HG03060 (cell line): ENCODE results near the gene EHF.
"Not testable (repeated sequence)": the region's sequence is repeated elsewhere in the genome, so short reads cannot be mapped to it uniquely, and the experiment has no call there.

ENCODE experiments used
- ATAC-seq: cut with Tn5 transposase; IDR thresholded peaks from one replicate; pipeline ENCODE4 v1.9.1; 2021; ENCODE audit warnings: low read depth, moderate number of reproducible peaks; ENCODE audit not compliant: unreplicated experiment

EHF gene

DNA sequence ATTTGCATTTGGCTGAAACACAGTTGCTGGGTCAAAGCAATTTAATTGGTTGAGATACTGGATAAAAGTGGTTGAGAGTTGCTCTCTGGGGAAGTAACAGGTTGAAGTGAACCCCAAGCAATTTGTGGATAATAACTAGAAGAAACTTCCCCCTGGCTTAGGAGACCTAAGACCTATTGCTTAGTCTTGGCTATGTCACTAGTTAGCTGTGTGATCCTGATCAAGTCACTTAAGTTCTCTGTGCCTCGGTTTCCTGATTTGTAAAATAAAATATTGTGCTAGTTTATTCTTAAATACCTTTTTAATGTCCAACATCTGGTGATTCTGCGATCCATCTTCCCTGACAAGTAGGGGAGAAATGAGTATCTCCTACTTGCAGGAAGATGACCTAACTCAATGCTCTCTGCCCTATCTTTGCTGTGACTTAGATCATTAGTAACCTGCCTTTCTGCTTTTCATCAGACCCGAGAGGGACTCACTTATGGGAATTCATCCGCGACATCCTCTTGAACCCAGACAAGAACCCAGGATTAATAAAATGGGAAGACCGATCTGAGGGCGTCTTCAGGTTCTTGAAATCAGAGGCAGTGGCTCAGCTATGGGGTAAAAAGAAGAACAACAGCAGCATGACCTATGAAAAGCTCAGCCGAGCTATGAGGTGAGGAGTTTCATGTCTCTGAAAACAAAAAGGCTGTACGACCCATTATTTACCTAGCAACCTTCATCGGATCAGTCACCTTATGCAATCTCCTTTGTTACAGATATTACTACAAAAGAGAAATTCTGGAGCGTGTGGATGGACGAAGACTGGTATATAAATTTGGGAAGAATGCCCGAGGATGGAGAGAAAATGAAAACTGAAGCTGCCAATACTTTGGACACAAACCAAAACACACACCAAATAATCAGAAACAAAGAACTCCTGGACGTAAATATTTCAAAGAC, 37.5 kb downstream of the EHF start:
- no peak for ATAC-seq

DNA sequence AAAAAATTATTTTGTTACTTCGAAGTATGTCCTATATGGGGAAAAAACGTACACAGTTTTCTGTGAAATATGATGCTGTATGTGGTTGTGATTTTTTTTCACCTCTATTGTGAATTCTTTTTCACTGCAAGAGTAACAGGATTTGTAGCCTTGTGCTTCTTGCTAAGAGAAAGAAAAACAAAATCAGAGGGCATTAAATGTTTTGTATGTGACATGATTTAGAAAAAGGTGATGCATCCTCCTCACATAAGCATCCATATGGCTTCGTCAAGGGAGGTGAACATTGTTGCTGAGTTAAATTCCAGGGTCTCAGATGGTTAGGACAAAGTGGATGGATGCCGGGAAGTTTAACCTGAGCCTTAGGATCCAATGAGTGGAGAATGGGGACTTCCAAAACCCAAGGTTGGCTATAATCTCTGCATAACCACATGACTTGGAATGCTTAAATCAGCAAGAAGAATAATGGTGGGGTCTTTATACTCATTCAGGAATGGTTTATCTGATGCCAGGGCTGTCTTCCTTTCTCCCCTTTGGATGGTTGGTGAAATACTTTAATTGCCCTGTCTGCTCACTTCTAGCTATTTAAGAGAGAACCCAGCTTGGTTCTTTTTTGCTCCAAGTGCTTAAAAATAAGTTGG, 38.3 kb downstream of the EHF start:
- ATAC-seq = no peak

DNA sequence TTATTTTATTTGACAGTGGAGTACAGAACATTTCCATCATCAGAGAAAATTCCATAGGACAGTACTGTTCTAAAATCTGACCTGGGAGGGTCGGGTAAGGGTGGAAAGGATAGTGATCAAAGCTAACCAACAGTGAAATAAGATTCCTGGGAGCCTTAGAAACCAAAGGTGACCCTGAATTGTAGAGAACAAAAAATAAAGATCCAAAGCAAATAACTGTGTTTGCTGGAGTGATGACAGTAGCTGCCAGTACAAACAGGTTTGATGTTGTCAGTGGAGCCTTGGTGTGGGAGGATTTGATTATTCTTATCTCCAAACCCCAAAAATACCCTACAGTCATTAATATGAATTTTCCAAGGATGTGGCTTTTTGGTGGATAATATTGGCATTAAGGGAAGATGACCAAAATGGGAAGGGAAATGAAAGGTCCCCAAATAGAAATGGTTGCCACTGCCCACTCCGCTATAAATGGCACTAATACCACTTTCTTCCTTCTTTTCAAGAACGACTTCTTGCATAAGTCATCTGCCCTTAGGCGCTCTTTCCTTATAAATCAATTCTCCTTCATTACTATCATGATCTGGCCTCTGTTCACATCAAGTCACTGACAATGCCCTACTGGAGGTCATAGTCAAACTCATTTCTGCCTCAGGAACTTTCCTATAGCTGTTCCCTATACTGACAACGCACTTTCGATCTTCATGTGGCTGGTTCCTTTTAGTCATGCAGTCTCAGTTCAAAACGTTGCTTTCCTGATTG, 44.4 kb downstream of the EHF start:
- no peak for ATAC-seq

DNA sequence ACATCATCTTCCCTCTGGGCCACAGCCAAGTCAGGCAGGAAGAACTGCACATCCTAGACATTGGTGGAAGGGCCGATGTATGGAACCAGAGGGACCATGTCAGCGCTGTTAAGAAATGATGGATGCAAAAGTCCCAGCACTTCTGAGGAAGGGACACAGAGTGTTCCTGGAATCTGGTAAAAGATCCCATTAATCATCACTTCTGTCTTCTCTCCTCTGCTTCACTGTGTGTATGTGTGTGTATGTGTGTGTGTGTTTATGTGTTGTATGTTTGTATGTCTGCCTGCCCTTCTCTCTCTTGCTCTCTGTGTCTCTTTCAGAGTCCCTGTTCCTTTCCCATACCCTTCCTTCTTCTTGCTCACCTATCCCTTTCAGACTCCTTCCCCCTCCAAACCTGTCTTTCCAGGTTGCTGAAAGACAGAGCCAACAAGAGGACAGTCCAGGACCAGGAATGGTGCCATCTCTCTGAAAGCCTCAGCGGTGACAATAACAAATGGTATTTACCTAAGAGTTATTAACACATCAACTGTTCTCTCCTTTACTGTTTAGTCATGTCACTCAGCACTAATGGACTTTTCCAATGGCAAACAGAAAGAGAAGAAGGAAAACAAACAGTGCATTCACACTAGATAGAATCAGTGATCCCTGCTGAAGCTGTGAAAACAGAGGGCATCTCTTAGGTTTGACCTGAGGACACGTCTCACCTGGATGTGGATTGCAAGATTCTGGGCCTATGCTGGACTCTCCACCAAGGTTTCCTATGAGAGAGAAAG, 47.1 kb downstream of the EHF start:
- no peak for ATAC-seq

DNA sequence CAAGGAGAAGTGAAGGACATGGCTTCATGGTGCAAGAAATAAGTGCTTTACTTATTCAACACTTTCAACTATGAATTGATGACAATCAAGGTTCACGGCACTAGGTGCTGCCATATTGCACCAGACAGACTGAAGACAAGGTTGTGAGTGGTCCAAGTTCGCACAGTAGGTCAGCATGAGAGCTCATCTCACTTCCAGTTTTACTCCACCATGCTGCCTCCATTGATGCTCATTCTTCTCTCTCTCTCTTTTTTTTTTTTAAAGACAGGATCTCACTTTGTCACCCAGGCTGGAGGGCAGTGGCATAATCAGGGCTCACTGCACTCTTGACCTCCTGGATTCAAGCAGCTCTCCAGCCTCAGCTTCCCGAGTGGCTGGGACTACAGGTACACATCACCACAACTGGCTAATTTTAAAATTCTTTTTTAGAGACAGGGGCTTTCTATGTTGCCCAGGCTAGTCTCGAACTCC, 47.7 kb downstream of the EHF start:
- ATAC-seq = no peak

DNA sequence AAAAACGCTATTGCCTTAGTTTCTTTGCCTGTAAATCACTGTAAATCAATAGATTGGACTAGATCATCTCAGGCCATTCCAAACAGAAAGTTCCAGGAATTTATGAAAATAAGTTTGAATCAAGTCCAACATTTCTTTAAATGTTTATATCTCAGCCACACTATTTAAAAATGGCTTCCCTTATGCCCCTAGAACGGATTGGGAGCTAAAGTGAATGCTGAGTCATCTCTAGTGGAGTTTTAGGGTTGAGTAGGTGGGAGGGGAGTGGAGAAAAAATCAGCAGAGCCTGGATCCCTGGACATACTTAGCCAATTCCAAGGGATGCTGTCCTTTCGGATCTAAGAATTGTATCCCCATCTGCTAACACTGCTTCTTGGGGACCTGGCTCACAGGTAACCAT, 48.6 kb downstream of the EHF start:
- ATAC-seq = no peak

DNA sequence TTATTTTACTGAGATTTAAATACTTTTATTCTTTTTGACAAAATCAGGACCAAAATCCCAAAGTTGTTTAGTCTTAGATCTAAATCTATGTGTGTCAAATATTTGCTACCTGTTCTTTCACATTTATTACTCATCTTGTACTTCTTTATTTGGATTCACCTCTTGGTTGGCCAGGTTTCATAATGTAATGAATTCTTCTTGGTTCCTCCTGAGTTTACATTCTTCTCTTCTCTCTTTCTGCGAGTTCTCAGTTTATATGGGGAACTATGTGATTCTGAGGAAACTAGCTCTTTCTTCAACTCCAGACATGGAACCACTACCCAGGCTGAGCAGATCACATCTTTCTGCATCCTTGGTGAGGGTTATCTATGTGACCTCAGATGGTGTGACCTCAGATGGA, 50.2 kb downstream of the EHF start:
- ATAC-seq = no peak

DNA sequence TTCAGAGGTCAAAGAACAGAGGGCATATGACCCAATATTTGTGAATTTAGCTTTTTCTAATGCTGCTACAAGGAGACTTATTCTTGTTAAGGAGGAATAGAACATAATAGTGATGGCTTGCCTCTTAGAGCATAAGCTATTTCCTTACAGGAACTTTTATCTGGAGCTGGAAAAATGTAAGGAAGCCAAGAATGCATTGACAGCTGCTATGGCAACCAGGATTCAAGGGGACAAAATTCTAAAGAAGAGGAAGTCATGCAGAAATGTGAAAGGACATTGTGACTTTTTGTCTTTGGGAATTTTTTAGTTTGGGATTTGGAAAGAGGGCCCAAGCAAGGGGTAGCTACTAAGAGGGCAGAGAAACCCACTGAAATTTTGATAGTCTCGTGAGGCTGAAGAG, 51.1 kb downstream of the EHF start:
- ATAC-seq = no peak

DNA sequence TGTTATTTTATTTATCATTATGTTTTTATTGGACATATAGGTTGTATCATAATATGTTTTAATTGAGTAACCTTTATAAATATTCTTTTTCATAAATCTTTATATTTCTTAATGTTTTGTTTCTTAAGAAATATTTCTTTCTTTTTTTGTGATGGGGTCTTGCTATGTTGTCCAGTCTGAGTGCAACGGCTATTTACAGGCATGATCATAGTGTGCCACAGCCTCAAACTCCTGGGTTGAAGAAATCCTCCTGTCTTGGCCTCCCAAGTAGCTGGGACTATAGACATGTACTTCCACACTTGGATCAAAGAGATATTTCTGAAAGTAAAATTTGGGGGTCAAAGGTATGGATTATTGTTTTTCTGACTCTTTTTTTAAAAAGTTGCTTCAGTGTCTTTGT, 53.1 kb downstream of the EHF start:
- no peak for ATAC-seq

DNA sequence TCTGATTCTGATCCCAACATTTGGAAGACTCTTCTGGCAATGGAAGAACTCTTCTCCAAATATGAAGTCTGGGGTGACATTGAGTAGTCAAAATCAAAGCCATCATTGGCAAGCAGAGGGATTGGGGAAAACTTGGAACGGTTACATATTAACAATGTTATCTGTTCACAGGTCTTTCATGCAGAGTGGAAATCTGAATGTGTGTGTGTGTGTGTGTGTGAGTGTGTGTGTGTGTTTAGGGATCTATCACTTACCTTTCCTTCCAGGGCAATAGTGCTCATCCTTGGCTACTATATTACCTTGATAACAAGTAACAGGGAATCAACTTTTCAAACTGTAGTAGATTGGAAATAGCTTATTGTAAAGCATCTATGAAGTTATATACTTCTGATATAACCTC, 55.3 kb downstream of the EHF start:
- ATAC-seq = no peak

DNA sequence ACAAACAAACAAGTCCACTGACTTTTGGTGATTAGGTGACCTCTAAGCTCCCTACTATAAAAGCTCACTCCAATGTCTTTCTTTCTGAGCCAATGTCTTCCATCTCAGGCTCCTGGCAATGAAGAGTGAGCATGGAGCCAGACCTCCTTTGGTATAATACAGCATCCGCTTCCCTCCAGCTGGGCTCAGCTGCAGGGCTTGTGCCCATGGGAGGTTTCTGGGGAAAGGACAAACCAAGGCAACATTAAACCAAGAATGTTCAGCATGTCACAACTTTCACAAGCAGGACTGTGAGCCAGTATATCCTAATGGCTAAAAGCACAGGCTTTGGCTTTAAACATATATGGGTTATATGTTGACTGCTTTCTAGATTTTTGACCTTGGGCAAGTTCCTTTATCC, 58.8 kb downstream of the EHF start:
- no peak for ATAC-seq

DNA sequence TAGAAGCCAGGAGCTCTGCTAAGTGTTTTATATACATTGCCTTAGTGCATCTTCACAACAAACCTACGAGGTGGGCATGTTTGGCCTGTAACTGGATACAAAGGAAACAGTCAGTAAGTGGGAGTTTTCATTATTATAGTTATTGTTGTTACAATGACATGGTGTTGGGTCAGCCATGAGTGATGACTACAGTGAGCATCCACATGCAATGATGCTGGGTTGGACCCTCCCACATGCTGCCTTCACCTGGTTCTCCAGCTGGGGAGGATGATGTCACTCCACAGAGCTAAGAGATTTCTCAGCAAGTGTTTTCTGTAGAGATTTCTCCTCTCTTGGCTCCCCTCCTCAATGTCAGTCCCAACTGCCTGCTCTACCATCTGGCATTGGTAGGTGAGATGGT, 59.3 kb downstream of the EHF start:
- no peak for ATAC-seq

DNA sequence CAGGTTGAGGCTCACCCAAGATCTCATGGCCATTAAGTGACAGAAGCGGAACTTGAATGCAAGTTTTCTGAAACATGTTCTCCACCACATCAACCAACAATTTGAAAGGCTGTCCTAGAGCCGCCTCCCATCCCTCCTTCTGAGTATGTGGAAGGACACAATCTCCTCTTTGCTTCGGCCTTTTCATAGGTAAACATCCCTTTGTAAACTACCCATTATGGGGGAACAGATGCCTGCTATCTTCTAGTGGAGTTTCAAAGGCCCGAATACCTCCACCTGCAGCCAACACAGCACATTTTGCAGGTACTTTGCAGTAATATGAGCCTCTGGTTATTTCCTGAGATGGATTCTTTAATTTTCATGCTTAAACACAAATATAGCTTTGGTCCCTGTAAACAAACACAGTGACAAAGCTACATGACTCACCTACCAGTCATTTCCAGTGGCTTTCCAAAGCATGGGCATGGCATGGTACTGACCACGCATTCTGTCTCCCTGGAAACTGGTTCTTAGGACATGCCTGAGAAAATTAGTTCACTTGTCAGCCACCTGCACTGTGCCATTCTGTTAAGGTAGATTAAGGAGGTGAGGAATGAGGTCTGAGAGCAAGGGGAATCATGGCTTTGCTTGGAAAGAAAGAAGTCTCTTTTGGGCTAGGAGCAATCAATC, 60.2 kb downstream of the EHF start:
- no peak for ATAC-seq

DNA sequence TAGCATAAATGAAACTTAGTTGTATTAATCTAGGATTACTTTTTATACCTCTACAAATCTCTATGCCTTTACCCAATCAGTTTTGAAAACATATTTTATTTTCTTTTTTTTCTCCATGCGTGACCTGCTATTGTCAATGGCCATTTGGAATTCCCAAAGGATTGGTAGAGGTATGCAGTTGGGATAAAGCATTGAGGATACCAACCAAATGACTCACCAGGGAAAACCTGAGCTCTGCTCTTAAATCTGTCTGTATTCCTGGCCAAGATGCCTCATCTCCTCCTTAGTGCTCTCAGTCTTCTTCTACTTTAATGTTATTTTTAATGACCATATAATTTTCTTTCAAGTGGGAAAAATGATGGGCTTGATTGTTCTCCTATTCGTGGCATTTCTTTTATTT, 61.9 kb downstream of the EHF start:
- no peak for ATAC-seq

DNA sequence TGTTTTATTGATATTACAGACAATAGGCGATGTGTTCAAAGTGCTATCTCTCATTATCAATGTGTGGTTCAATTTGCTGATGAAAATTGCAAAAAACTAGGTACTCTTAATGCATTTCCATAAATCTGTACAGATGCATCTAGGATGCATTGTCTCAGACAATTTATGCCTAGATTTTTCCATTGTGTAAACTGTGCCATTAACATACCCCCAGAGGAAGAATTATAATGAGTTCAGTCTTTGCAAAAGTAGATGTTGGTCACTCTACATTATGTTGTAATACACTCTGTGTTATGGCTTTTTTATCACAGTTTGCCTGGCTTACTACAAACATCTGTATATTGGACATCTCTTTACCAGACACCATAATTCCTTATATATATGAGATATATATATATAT, 62.5 kb downstream of the EHF start:
- no peak for ATAC-seq

DNA sequence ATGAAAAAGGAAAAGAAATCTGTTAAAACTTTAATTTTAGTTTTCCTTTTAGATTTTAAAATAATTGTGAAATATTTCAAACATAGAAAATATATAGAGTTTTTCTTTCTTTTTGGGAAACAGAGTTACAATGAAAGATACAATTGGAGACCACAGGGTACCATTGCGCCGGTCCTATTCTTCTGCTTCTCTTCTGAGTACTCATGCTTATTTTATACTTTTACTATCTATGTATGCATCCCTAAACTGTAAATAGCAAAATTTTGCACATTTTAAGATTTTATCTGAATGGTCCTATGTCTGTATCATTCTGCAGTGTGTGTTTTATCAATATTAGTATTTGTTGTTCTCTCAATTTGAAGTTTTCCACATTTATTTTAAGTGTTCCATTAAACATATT, 65.0 kb downstream of the EHF start:
- ATAC-seq = no peak

DNA sequence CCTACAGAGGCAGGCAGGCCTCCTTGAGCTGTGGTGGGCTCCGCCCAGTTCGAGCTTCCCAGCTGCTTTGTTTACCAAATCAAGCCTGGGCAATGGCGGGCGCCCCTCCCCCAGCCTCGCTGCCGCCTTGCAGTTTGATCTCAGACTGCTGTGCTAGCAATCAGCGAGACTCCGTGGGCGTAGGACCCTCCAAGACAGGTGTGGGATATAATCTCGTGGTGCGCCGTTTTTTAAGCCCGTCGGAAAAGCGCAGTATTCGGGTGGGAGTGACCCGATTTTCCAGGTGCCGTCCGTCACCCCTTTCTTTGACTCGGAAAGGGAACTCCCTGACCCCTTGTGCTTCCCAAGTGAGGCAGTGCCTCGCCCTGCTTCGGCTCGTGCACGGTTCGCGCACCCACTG, 71.4 kb downstream of the EHF start:
- ATAC-seq = not testable (repeated sequence)

DNA sequence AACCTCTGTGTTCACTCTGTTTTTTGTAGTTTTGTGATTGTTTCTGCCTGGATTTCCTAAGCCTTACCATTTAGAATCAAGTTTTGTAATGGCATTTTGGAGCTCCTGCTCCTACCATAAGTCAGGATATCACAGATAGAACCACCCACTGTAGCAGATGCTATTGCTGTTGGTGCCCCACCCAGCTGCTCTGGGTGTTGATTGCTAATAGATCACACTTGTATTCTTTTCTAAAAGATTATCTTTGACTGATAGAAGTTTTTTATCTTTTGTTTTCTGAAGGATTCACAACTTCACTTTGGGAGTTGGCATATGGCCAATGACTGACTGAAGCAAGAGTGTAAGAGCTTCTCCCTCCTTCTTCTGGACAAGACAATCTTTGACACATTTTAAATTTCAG, 76.0 kb downstream of the EHF start:
- no peak for ATAC-seq

DNA sequence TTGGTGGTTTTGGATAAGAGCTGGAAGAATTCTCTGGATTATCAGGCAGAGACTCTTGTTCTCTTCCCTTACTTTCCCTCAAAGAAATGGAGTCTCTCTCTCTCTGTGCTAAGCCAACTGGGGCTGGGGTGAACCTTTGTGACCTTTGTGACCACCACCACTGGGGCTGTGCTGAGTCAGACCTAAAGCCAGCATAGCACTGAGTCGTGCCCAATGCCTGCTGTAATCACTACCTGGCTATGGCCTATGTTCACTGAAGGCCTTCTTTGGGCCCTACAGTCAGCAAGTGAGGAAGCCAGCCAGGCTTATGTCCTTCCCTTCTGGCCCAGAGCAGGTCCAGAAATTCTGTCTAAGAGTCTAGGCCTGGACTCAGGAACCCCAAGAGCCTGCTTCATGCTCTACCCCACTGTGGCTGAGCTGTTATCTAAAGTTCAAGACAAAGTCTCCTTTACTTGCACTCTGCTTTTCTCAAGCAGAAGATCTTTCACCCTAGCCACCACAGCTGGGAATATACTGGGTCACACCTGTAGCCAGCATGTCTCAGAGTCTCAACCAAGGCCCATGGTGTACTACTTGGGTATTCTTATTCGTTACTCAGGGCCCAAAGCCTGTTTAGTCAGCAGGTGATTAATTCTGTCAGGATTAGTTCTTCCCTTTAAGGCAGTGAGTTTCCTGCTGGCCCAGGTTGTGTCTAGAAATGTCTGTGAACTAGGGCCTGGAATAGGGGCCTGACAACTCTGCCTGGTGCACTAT, 86.0 kb downstream of the EHF start:
- ATAC-seq = no peak
